ENCODE measurements around the gene SCG3. TPM values are rescaled to one million over a fixed set of nuclear protein-coding genes. Genes with fewer than 3 reads are reported as not detected.

Gene SCG3
- total RNA-seq, 2 donors from 2014 or later, result 2.9 to 6.3 TPM

- H3K4me3 ChIP-seq, result no peak overlapping the region
- H3K36me3 ChIP-seq (replicated peaks in 1 of 2; ENCODE audit: insufficient read depth in 1 of 2, low read depth in 2 of 2), result no peaks in the 10 kb centered on the region
- DNase-seq (no peak), ATAC-seq (no peak)
- no peaks in the 10 kb centered on the region for H3K9me3 ChIP-seq
- TF ChIP-seq POLR2A (IDR thresholded peaks at IDR 0.05) (no peak), CTCF (IDR thresholded peaks at IDR 0.05) (no peak)
- no peaks in the 10 kb centered on the region for H3K27me3 ChIP-seq
- H3K27ac ChIP-seq, result no peak overlapping the region
- H3K4me1 ChIP-seq, result no peaks in the 10 kb centered on the region
- WGBS, 2 donors, result 79 to 82% methylated on average over 7 of the region's 7 CpGs
- intact Hi-C loops (cut with DNase I), result no loop called here
Observed at GRCh38 chr15:51765751-51766150, 84.4 kb downstream of the SCG3 start.

GRCh38 chr15:51766341-51766740 lies 85.0 kb downstream of the SCG3 start:
- 86 to 94% methylated on average over 1 of the region's 1 CpG for WGBS, 2 donors
- H3K36me3 ChIP-seq (replicated peaks in 1 of 2; ENCODE audit: insufficient read depth in 1 of 2, low read depth in 2 of 2), result no peaks in the 10 kb centered on the region
- no peaks in the 10 kb centered on the region for H3K4me1 ChIP-seq
- ATAC-seq, result no peak
- no peak overlapping the region for H3K27ac ChIP-seq
- no peaks in the 10 kb centered on the region for H3K27me3 ChIP-seq
- no peak for TF ChIP-seq CTCF (IDR thresholded peaks at IDR 0.05)
- no peak for TF ChIP-seq POLR2A (IDR thresholded peaks at IDR 0.05)
- DNase-seq, result no peak
- intact Hi-C loops (cut with DNase I), result no loop called here
- no peak overlapping the region for H3K4me3 ChIP-seq
- H3K9me3 ChIP-seq, result no peaks in the 10 kb centered on the region

GRCh38 chr15:51768018-51768417 lies 86.7 kb downstream of the SCG3 start:
- TF ChIP-seq POLR2A (IDR thresholded peaks at IDR 0.05) (no peak), CTCF (IDR thresholded peaks at IDR 0.05) (no peak)
- 67% methylated on average over 9 of the region's 9 CpGs for WGBS, 2 donors
- Histone ChIP-seq H3K9me3 (no peaks in the 10 kb centered on the region), H3K27me3 (no peaks in the 10 kb centered on the region), H3K36me3 (replicated peaks in 1 of 2; ENCODE audit: insufficient read depth in 1 of 2, low read depth in 2 of 2) (no peaks in the 10 kb centered on the region), H3K27ac (no peak overlapping the region), H3K4me3 (no peak overlapping the region), H3K4me1 (no peaks in the 10 kb centered on the region)
- DNase-seq, result peak in 1 of 4 donors; percentile 23
- no peak for ATAC-seq
- intact Hi-C loops (cut with DNase I), result no loop called here

Other genes starting within 250 kb of the SCG3 start
- gene DMXL2, start 58.7 kb upstream of the SCG3 start, total RNA-seq, result 10 to 100 TPM; 34.8 to 48.1 TPM
- 10 to 100 TPM in 1 of 2 donors, 1 to 10 TPM in 1; 8.0 to 20.1 TPM for gene LYSMD2, start 56.2 kb downstream of the SCG3 start, total RNA-seq
- gene TMOD2, start 70.1 kb downstream of the SCG3 start, total RNA-seq, result 1 to 10 TPM; 6.5 to 7.3 TPM
- 10 to 100 TPM in 1 of 2 donors, 1 to 10 TPM in 1; 9.2 to 11.2 TPM for gene TMOD3, start 148.2 kb downstream of the SCG3 start, total RNA-seq